WERI-Rb-1 (cell line): Measurements from ENCODE around the gene JMJD1C.

Experiments used
- DNase-seq: peaks from one replicate; pipeline ENCODE4 v3.0.0-alpha.2; 2020
- H3K27ac ChIP-seq: fragments of 250-450 bp; sonication (Bioruptor Pico); 2 replicates; pipeline ENCODE4 v1.5.1; 2020; ENCODE audit warnings: mild to moderate bottlenecking, moderate library complexity
- H3K27me3 ChIP-seq: fragments of 250-450 bp; sonication (Bioruptor Pico); 2 replicates; pipeline ENCODE4 v1.5.1; 2021; ENCODE audit warnings: mild to moderate bottlenecking, low read depth, moderate library complexity; ENCODE audit not compliant: insufficient read depth, severe bottlenecking
- H3K36me3 ChIP-seq: fragments of 250-450 bp; sonication (Bioruptor Pico); 2 replicates; pipeline ENCODE4 v1.5.1; 2020; ENCODE audit warnings: mild to moderate bottlenecking, moderate library complexity
- H3K4me3 ChIP-seq: 2 replicates; pipeline ENCODE4 v1.5.1; 2011; ENCODE audit warnings: low read depth, mild to moderate bottlenecking, control low read depth, low read length
- H3K9me3 ChIP-seq: fragments of 250-450 bp; sonication (Bioruptor Pico); 2 replicates; pipeline ENCODE4 v1.5.1; 2021; ENCODE audit warnings: mild to moderate bottlenecking, moderate library complexity; ENCODE audit not compliant: severe bottlenecking
- CTCF ChIP-seq: IDR thresholded peaks from 2 replicates; pipeline ENCODE4 v1.5.1; 2011; ENCODE audit warnings: low read depth, mild to moderate bottlenecking, control low read depth, inconsistent platforms, low read length

Gene JMJD1C

DNA sequence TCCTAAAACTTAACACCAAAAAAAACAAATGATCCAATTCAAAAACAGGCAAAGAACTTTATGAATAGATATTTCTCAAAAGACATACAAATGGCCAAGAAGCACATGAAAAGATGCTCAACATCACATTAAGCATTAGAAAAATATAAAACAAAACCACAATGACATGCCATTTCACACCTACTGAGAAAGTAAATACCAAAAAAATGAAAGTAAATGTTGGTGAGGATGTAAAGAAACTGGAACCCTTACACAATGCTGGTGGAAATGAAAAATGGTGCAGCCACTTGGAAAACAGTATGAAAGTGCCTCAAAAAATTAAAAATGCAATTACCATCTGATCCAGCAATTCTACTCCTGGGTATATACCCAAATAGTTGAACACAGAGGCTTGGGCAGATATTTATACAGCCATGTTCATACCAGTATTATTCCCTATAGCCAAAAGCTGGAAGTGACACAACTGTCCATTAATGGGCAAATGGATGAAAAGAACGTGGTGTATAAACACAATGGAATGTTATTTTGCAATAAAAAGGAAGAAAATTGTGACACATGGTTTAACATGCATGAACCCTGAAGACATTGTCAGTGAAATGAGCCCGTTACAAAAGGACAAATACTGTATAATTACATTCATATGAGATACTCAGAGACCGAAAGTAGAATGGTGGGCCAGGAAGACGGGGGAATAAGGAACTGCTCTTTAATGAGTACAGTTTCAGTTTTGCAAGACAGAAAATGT, 89.0 kb downstream of the JMJD1C start:
- Histone ChIP-seq H3K36me3 (peaks cover 2% of the 10 kb centered on the region; the same call in 1 of the 2 replicates), H3K9me3 (no peaks in the 10 kb centered on the region), H3K27ac (no peak overlapping the region), H3K27me3 (no peaks in the 10 kb centered on the region), H3K4me3 (no peak overlapping the region)
- no peak for TF ChIP-seq CTCF
- DNase-seq: no peak

GRCh38 chr10:63375859-63376258, 89.9 kb downstream of the JMJD1C start:
- TF ChIP-seq CTCF: no peak
- DNase-seq: no peak
- no peak overlapping the region for H3K4me3 ChIP-seq
- H3K27me3 ChIP-seq: no peaks in the 10 kb centered on the region
- no peaks in the 10 kb centered on the region for H3K9me3 ChIP-seq
- H3K27ac ChIP-seq: no peak overlapping the region
- H3K36me3 ChIP-seq: peaks cover 2% of the 10 kb centered on the region; the same call in 1 of the 2 replicates

- no peaks in the 10 kb centered on the region for H3K27me3 ChIP-seq
- peaks cover 2% of the 10 kb centered on the region; the same call in 1 of the 2 replicates for H3K36me3 ChIP-seq
- no peak overlapping the region for H3K27ac ChIP-seq
- H3K9me3 ChIP-seq: no peaks in the 10 kb centered on the region
- H3K4me3 ChIP-seq: no peak overlapping the region
- no peak for TF ChIP-seq CTCF
- DNase-seq: no peak
These were observed 90.3 kb downstream of the JMJD1C start for GRCh38 chr10:63375458-63375857.

- no peak for DNase-seq
- no peak overlapping the region for H3K27ac ChIP-seq
- no peaks in the 10 kb centered on the region for H3K27me3 ChIP-seq
- no peak overlapping the region for H3K4me3 ChIP-seq
- H3K36me3 ChIP-seq: no peaks in the 10 kb centered on the region; the same call in 1 of the 2 replicates
- TF ChIP-seq CTCF: no peak
- H3K9me3 ChIP-seq: no peaks in the 10 kb centered on the region
These were observed 90.8 kb downstream of the JMJD1C start for GRCh38 chr10:63374991-63375390.

DNA sequence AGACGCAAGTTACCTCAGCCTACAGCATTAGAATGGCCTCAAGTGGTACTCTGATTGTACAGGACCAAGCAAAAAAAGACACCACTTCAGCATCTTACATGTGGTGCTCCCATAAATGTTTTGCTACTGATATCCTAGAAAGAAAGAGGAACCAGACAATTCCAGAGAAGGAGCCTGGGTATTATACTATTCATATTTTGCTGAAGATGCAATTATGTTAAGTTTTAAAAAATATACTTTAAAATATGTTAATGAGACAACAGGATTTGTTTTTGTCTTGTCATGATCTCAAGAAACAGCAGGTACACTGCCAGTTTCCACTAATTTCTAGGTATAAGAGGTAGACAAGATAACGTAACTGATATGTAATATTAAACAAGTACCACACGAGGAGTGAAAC, 92.6 kb downstream of the JMJD1C start:
- no peaks in the 10 kb centered on the region for H3K9me3 ChIP-seq
- H3K4me3 ChIP-seq: no peak overlapping the region
- no peak overlapping the region for H3K27ac ChIP-seq
- H3K27me3 ChIP-seq: no peaks in the 10 kb centered on the region
- no peaks in the 10 kb centered on the region; the same call in 1 of the 2 replicates for H3K36me3 ChIP-seq
- DNase-seq: no peak
- TF ChIP-seq CTCF: no peak

- no peaks in the 10 kb centered on the region for H3K27me3 ChIP-seq
- no peak overlapping the region for H3K4me3 ChIP-seq
- TF ChIP-seq CTCF: no peak
- H3K27ac ChIP-seq: no peak overlapping the region
- no peaks in the 10 kb centered on the region for H3K9me3 ChIP-seq
- H3K36me3 ChIP-seq: no peaks in the 10 kb centered on the region; the same call in 1 of the 2 replicates
- no peak for DNase-seq
These were observed 96.1 kb downstream of the JMJD1C start for GRCh38 chr10:63369711-63370110.
